Measurements from ENCODE around the gene ZNF492.
"Not testable (repeated sequence)": the region's sequence is repeated elsewhere in the genome, so short reads cannot be mapped to it uniquely, and the experiment has no call there.

ZNF492 gene

GRCh38 chr19:22617614-22618320 lies 16.4 kb upstream of the ZNF492 start:
- no peak for DNase-seq

DNA sequence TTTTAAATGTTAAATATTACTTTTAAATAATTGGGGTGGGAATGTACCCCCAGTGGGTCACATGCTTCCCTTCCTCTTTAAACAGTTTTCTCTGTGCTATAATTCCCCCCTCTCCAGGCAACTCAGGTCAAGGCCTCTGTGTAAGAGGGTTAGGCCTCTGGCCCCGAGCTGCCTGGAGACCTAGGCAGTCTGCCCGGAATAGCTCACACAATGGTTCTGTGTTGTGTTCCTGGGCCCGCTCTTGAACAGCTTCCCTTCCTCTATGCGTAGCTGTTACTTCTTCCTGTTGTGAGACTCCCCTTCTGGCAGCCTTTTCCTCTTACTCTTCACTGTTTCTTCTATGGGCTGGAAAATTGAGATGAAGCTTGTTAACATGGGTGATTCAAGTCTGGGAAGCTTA lies 14.8 kb upstream of the ZNF492 start:
- DNase-seq: no peak

DNA sequence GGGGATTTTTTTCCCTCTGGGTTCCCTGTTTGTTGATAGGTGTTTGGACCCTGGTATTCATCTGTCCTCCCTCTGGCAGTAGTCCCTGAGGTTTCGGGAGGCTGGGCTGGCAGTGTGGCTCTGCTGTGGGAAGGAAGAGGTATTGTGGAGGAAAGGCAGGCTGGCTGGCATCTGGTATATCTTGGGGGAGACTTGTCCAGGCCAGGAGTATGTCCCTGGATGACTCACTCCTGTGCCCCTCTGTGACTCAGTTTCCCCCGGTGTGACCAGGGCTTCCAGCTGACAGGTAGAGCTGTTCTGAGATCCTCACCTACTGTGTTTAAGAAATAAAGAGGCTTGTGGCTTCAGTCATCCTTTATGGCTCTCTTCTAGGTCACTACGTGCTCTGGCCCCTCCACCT lies 14.2 kb upstream of the ZNF492 start:
- DNase-seq: no peak

DNA sequence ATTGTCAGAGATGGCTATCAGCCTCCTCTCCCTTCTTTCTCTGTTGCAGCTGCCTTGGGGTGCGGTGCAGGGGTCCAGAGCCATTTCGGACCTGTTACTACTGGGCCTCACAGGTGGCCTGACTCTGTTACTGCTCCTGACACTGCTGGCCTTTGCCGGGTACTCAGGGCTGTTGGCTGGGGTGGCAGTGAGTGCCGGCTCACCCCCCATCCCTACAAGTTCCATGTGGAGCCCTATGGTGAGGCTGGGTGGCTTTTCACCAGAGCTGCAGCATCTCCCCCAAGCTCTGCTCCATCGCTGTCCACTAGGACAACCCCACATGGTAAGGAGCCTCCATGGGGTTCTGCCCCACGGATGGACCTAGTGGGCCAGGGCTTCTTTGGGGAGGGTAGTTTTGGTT lies 13.7 kb upstream of the ZNF492 start:
- no peak for DNase-seq

- DNase-seq: no peak
These were observed 13.2 kb upstream of the ZNF492 start for GRCh38 chr19:22620912-22621311.

DNA sequence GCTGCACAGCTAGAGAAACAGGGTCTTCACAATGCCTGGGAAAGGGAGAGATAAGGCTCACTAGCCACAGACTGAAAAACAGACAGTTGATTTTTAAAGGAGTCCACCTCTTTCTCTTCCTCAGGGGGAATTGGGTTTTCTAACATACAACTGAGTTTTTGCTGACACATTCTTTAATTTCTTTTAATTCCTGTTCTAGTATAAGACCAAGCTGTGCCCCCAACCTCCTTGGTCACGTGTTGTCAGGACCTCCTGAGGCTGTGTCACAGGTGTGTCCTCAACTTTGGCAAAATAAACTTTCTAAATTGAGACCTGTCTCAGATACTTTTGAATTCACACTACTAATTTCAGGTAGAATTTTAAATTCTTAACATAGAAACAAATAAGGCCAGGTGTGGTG lies 12.1 kb upstream of the ZNF492 start:
- DNase-seq: no peak

- DNase-seq: no peak
These were observed 11.0 kb upstream of the ZNF492 start for GRCh38 chr19:22622901-22623840.

DNA sequence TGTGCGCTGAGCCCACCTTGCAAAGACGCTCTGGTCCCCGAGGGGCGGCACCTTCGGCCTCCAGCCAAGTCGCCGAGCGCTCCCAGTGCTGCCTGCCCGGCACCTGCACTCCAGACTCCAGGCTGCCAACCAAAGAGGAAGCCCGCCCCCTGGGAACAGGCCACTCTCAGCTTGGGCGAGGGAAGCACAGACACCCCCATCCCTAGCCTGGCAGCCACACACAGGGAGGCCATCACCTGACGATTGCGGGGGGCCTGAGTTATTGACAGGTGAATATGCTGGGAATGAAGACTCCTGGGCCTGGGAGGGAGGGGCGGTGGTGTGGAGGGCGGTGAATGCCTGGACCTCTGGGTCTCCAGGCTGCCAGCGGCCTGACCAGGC lies 10.3 kb upstream of the ZNF492 start:
- DNase-seq: no peak

DNA sequence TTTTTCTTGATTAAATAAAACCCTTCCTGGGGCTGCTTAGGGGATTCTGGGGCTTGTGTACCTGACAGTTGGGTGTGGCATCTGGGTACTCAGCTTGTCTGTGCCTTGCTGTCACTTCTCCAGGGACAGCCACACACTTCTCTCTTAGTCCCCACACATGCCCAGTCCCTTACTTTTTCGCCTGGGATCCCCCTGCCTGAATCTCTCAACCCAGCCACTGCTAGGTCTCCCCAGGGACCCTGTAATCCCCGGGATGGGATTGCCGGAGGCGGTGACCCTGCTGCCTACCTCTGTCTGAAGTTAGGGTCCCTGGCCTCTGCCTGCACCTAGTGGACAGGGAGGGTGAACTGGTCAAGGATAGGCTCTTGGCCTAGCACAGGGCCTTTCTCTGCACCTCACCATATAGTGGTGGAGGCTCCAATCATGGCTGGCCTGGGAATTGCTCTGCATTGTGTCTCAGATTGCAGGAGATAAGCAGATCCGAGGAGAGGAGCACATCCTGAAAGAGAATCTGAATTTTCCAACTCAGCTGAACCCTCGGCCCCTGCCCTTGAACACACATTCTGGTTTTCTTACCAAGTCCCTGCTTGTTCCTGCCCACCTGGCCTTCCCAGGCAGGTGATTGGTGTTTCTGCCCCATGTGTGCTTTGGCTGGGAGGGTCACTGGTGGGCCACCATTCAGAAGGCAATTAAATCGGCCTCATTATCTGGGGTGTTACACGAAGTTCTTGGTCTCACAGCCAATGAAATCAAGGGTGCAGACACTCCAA lies 8.7 kb upstream of the ZNF492 start:
- no peak for DNase-seq

DNA sequence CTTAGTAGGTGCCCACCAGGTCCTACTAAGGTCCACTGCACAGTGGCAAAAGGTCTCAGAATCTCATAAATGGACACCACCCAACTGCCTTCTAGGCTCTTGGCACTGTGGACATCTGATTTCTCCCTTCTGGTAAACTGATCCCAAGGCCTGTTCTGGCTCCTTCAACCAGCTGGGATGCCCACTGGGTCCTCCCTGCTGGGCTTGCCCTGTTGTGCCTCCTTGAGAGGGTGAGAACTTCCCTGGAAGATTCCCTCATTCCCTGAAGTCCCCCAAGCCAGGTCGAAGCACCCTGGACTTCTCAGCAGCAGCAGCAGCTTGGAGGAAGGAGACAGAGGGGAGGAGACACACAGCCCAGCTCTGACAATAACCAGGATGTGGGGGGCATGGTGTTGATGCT lies 6.6 kb upstream of the ZNF492 start:
- no peak for DNase-seq

GRCh38 chr19:22628401-22628800 lies 5.7 kb upstream of the ZNF492 start:
- no peak for DNase-seq

DNA sequence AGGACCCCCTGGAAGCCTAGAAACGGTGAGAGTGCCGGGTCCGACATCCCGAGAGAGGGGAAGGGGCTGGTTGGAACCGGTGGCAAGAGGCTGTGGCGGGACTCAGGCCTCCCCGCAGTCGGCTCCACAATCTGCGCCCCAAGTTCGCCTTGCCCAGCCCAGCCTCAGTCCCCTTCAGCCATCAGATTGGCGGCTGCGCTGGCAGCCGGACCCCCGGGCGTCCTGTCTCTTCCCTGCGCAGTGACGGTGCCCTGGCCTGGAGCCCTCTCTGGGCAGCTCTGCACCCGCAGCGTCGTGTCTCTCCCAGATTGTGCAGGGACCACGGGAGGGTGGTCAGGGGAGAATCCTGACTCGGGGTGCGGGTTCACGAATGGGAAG lies 315 bp downstream of the ZNF492 start:
- DNase-seq: no peak

DNA sequence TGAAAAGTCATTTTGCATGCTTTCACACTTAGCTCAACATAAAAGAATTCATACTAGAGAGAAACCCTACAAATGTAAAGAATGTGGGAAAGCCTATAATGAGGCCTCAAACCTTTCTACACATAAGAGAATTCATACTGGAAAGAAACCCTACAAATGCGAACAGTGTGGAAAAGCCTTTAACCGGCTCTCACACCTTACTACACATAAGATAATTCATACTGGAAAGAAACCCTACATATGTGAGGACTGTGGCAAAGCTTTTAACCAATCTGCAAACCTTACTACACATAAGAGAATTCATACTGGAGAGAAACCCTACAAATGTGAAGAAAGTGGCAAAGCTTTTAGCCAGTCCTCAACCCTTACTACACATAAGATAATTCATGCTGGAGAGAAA lies 51.4 kb downstream of the ZNF492 start:
- DNase-seq: not testable (repeated sequence)

DNA sequence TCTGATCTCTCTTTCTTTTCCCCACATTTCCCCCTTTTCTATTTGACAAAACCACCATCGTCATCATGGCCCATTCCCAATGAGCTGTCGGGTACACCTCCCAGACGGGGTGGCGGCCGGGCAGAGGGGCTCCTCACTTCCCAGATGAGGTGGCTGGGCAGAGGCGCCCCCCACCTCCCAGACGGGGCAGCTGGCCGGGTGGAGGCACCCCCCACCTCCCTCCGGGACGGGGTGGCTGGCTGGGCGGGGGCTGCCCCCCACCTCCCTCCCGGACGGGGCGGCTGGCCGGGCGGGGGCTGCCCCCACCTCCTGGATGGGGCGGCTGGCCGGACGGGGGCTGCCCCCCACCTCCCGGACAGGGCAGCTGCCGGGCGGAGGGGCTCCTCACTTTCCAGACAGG lies 68.5 kb downstream of the ZNF492 start:
- DNase-seq: not testable (repeated sequence)

GRCh38 chr19:22703096-22703495 lies 69.0 kb downstream of the ZNF492 start:
- DNase-seq: not testable (repeated sequence)

DNA sequence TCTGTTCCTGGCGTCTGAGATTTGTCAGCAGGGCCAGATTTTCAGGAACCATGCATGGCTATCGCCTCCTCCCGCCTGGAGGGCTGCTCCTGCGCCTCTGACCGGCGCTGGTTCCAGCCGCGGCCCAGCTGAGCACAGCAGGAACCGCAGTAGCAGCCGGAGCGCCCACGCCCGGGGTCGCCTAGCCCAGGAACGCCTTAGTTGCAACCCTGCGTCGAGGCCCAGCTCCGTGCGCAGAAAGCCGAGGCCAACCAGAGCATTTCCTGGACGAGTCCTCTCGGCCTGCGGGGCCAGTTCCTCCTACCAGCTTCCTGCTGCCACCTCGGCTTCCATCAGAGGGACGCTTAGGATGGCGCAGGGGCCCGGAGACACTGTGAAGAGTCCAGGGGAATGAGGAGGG lies 74.9 kb downstream of the ZNF492 start:
- DNase-seq: no peak

All from CD4-positive, alpha-beta T cell treated with Interferon gamma for 1 hour (primary cell).